Right atrium auricular region (tissue), 2 donors: Measurements from ENCODE around the gene CD300E. TPM values are rescaled to one million over a fixed set of nuclear protein-coding genes. Genes with fewer than 3 reads are reported as not detected.
"Not testable (repeated sequence)": the region's sequence is repeated elsewhere in the genome, so short reads cannot be mapped to it uniquely, and the experiment has no call there.

Source experiments
- DNase-seq: peaks from one replicate; pipeline ENCODE4 v3.0.0-alpha.2; 2019; ENCODE audit warnings: low spot score
- H3K27ac ChIP-seq, 2 donors: fragments of 200-600 bp; sonication (generic); 1 replicate in 1 of 2; 2 replicates in 1 of 2; pipeline ENCODE4 v1.5.1; 2016 to 2019
- H3K27me3 ChIP-seq, 2 donors: fragments of 200-600 bp; sonication (generic); one replicate each; pipeline versions ENCODE4 v1.5.1 to v1.6.0; 2017 to 2019
- H3K36me3 ChIP-seq: fragments of 200-600 bp; sonication (generic); one replicate; pipeline ENCODE4 v1.5.1; 2016
- H3K4me1 ChIP-seq, 2 donors: fragments of 200-600 bp; sonication (generic); one replicate each; pipeline versions ENCODE4 v1.5.1 to v1.6.0; 2017 to 2019
- H3K4me3 ChIP-seq, 2 donors: fragments of 200-600 bp; sonication (generic); 1 replicate in 1 of 2; 2 replicates in 1 of 2; pipeline ENCODE4 v1.5.1; 2017 to 2019; ENCODE audit warnings: mild to moderate bottlenecking in 1 of 2, moderate library complexity in 1 of 2
- H3K9me3 ChIP-seq, 2 donors: fragments of 200-600 bp; sonication (generic); one replicate each; pipeline ENCODE4 v1.5.1; 2019
- CTCF ChIP-seq, 2 donors: fragments of 200-600 bp; sonication (generic); IDR thresholded peaks; one replicate each; pipeline ENCODE4 v1.5.1; 2019; ENCODE audit warnings: antibody characterized with exemption in 2 of 2
- total RNA-seq, 2 donors: library from RNA; depleted of rRNA; stranded (reverse); fragments of >200 nt; gene quantifications; one replicate each; pipeline ENCODE4 v1.1.0, GENCODE V29; 2016

Gene CD300E
- total RNA-seq, 2 donors from 2014 or later: 0.52 to 1.0 TPM

DNA sequence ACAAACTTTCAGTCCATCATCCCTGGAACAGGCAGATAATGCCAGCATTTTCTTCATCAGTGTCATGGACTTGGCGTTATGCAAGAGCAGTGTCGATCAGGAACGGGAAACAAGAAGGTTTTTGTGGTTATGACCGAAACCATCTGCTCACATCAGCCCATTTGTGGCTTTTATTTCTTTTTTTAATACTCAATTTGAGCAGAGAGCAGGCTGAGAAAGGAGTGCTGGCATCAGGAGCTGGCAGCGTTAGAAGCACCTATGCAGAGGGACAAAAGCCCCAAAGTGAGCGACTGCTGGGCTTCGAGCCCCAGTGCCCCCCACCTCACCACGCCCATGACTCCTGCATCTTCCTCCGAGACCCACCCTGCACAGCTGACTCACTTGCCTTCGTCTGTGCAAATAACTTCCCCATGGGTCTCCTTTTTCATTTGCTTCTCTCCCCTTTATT, 16.2 kb upstream of the CD300E start:
- Histone ChIP-seq H3K9me3 (no peaks in the 10 kb centered on the region), H3K4me3 (no peak overlapping the region), H3K27me3 (no peaks in the 10 kb centered on the region), H3K36me3 (no peaks in the 10 kb centered on the region), H3K4me1 (no peaks in the 10 kb centered on the region), H3K27ac (no peak overlapping the region)
- no peak for TF ChIP-seq CTCF (IDR thresholded peaks at IDR 0.05)
- DNase-seq: no peak

DNA sequence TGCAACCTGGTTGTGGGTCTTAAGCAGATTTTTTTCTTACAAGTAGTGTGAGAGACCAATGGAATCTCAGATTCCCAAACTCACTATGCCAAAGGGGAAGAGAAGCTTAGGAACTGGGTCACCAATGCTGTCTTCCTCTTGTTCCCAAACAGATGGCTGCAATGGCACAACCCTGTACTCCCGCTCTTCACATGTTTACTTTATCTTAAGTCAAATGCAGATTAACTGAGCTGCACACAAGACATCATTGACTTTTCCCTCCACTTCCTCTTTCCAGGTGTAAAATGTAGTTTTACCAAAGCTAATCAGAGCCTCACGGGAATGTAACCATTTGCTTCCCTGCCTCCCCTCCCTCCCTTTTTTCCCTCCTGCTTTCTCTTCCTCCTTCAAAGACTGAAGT, 14.4 kb upstream of the CD300E start:
- Histone ChIP-seq H3K4me3 (no peak overlapping the region), H3K4me1 (no peaks in the 10 kb centered on the region), H3K27ac (no peak overlapping the region), H3K36me3 (no peaks in the 10 kb centered on the region), H3K27me3 (no peaks in the 10 kb centered on the region), H3K9me3 (no peaks in the 10 kb centered on the region)
- TF ChIP-seq CTCF (IDR thresholded peaks at IDR 0.05): no peak
- DNase-seq: no peak

DNA sequence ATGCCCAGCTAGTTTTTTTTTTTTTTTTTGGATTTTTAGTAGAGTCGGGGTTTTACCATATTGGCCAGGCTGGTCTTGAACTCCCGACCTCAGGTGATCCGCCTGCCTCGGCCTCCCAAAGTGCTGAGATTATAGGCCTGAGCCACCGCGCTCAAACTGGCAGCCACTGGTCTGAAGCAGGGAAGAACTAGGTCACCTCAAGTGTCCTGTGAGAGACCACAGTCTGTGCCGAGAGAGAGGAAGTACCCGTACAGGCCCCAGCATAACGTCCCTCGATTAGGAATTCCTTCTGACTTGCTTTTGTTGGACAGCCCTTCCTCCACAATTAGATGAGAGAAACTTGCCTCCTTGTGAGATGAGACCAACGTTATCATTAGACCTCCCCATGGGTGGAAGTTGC, 13.7 kb upstream of the CD300E start:
- no peak overlapping the region for H3K27ac ChIP-seq

DNA sequence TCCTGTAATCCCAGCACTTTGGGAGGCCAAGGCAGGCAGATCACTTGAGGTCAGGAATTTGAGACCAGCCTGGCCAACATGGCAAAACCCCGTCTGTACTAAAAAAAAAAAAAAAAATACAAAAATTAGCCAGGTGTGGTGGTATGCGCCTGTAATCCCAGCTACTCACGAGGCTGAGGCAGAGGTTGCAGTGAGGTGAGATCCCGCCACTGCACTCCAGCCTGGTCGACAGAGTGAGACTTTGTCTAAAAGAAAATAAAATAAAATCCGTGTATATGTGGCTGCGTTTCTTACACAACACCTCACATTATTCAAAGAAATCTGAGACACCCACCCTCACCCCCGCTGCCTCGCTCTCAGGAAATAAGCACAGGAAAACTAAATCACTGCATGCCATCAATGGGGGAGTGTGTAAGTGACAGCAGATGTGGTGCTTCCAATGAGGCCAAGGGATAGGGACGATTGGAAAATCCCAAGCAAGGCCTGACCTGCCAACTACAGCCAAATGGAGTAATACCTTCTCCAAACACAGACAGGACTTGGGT, 13.1 kb upstream of the CD300E start:
- H3K4me3 ChIP-seq, H3K27ac ChIP-seq, H3K9me3 ChIP-seq, H3K4me1 ChIP-seq, H3K36me3 ChIP-seq, DNase-seq, H3K27me3 ChIP-seq: not testable (repeated sequence)

More for the DNA sequence above, 13.7 kb upstream of the CD300E start:
- Histone ChIP-seq H3K27me3 (no peaks in the 10 kb centered on the region), H3K4me1 (peaks cover 0 to under 1% of the 10 kb centered on the region in 2 donors), H3K36me3 (no peaks in the 10 kb centered on the region), H3K4me3 (no peak overlapping the region), H3K9me3 (no peaks in the 10 kb centered on the region)
- no peak for DNase-seq
- no peak for TF ChIP-seq CTCF (IDR thresholded peaks at IDR 0.05)

GRCh38 chr17:74635418-74635817, 11.9 kb upstream of the CD300E start:
- DNase-seq: no peak
- Histone ChIP-seq H3K27ac (no peak overlapping the region), H3K4me3 (no peak overlapping the region), H3K4me1 (peaks cover 0 to 3% of the 10 kb centered on the region in 2 donors), H3K36me3 (no peaks in the 10 kb centered on the region), H3K9me3 (no peaks in the 10 kb centered on the region), H3K27me3 (no peaks in the 10 kb centered on the region)
- no peak for TF ChIP-seq CTCF (IDR thresholded peaks at IDR 0.05)

GRCh38 chr17:74633326-74633725, 9.8 kb upstream of the CD300E start:
- no peaks in the 10 kb centered on the region for H3K36me3 ChIP-seq
- DNase-seq: no peak
- H3K27ac ChIP-seq: no peak overlapping the region
- no peak for TF ChIP-seq CTCF (IDR thresholded peaks at IDR 0.05)
- H3K4me3 ChIP-seq: no peak overlapping the region
- H3K9me3 ChIP-seq: peaks cover 0 to 9% of the 10 kb centered on the region in 2 donors
- H3K4me1 ChIP-seq: peaks cover 0 to 3% of the 10 kb centered on the region in 2 donors
- H3K27me3 ChIP-seq: no peaks in the 10 kb centered on the region
